HG03045 (cell line): Measurements from ENCODE around the gene CRB2.
"Not testable (repeated sequence)": the region's sequence is repeated elsewhere in the genome, so short reads cannot be mapped to it uniquely, and the experiment has no call there.

Source experiments
- ATAC-seq: cut with Tn5 transposase; IDR thresholded peaks from one replicate; pipeline ENCODE4 v1.9.1; 2021; ENCODE audit warnings: mild to moderate bottlenecking, moderate library complexity; ENCODE audit not compliant: unreplicated experiment

The CRB2 gene

DNA sequence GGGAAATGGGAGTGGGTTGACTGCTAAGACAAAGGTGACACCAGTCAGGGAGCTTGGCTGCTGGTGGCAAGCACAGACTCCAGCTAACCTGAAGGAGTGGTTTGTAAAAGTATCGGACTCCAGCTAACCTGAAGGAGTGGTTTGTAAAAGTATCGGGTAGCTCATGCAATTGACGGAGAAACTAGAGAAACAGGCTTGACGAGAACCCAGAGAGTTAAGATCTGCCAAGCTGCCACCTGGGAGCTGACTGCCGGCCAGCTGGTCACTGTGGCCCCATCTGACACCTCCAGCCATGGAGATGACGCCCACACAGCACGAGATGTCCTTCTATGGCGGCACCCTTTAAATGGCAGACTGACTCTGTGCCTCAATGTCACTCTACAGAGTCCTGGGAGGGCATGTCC, 28.3 kb upstream of the CRB2 start:
- ATAC-seq: no peak

GRCh38 chr9:123329329-123329955, 26.6 kb upstream of the CRB2 start:
- ATAC-seq: no peak

- no peak for ATAC-seq
Measured at GRCh38 chr9:123331346-123332060, 24.5 kb upstream of the CRB2 start.

GRCh38 chr9:123333058-123333669, 22.8 kb upstream of the CRB2 start:
- ATAC-seq: not testable (repeated sequence)

DNA sequence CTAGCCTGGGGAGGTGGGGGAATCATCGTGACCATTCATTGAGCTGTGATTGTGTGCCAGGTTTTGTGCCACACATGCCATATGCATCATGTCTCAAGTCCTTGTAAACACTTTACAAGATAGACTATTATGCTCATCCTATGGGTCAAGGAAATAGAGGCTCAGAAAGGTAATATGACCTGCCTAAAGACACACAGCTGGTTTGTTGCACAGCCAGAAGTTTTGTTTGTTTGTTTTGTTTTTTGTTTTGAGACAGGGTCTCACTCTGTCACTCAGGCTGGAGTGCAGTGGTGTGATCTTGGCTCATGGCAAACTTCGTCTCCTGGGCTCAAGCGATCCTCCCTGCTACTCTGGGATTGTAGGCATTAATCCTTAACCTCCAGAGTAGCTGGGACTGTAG, 21.4 kb upstream of the CRB2 start:
- no peak for ATAC-seq

GRCh38 chr9:123335193-123335985, 20.6 kb upstream of the CRB2 start:
- no peak for ATAC-seq

DNA sequence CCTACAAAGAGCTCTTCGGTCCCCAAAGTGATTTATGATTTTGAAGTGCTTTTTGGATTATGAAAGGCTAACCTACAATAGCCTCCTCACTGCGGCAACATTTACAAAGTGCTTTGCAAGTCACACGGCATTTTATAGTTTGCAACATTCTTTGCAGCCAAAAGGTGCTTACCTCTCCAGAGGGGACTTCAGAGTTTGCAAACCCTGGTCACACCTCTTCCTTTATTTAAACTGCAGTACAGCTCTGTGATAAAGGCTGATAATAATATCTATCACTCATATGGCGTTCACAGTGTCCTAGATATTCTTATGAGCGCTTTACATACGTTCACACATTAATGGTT, 20.0 kb upstream of the CRB2 start:
- no peak for ATAC-seq

GRCh38 chr9:123336449-123336848, 19.5 kb upstream of the CRB2 start:
- ATAC-seq: no peak

GRCh38 chr9:123336959-123337358, 19.0 kb upstream of the CRB2 start:
- ATAC-seq: no peak

GRCh38 chr9:123337971-123338370, 18.0 kb upstream of the CRB2 start:
- ATAC-seq: no peak

- peak; percentile 68 for ATAC-seq
Measured at GRCh38 chr9:123338710-123339665, 17.0 kb upstream of the CRB2 start.

DNA sequence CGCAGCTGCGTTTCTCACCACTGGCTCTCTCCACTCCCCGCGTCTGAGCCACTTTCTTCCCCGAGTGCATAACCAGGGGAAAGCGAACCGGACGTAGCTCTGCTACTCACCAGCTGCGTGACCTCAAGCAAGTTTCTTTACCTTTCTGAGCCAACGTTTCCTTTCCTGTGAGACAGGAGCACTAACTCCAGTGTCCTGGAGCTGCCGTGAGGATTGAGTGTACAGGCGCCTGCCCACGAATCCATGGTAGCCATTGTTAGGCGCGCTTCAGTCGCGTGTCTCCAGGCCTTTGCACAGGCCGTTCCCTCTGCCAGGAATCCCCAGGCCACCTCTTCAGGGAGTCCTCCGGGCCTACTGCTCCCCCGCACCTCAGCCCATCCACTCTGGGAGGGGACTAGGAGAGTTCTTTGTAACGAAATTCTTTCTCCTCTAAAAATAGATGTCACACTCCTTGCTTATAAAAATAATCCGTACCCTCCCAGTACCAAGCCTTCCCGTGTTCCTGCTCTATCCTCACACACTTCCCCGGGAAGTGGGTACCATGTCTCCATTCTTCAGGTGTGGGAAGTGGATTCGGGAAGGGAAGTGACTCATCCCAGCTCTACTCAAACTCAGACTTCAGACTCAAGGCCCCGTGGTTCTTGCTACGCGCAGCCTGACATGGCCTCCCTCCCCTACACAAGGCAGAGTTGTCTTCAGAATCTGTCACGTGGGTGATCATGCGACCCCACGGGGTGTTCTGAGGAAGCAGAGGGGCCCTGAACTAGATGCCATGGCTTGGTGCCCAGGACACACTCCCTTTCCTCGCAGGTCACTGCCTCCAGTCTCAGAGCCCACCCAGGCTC, 16.1 kb upstream of the CRB2 start:
- ATAC-seq: peak; percentile 48

DNA sequence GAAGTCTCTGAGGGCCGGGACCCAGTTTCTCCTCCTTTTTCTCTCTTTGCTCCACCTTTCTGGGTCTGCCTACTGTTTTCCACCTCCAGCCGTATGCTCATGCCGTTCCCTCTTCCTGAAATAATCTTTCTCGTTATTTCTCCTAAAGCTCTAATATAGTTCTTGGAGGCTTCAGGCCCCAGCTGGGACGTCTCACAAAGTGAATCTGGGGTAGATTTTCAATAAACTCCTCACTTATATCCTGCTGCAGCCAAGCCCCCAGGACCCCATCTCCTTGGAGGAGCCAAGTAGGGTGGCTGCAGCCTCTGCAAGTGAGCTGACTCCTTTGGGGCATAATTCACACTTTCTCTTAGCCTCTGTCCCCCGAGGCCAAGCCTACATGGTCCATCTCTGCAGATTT, 14.2 kb upstream of the CRB2 start:
- no peak for ATAC-seq

- no peak for ATAC-seq
Measured at GRCh38 chr9:123342247-123342646, 13.8 kb upstream of the CRB2 start.

- no peak for ATAC-seq
Measured at GRCh38 chr9:123343443-123344191, 12.4 kb upstream of the CRB2 start.

DNA sequence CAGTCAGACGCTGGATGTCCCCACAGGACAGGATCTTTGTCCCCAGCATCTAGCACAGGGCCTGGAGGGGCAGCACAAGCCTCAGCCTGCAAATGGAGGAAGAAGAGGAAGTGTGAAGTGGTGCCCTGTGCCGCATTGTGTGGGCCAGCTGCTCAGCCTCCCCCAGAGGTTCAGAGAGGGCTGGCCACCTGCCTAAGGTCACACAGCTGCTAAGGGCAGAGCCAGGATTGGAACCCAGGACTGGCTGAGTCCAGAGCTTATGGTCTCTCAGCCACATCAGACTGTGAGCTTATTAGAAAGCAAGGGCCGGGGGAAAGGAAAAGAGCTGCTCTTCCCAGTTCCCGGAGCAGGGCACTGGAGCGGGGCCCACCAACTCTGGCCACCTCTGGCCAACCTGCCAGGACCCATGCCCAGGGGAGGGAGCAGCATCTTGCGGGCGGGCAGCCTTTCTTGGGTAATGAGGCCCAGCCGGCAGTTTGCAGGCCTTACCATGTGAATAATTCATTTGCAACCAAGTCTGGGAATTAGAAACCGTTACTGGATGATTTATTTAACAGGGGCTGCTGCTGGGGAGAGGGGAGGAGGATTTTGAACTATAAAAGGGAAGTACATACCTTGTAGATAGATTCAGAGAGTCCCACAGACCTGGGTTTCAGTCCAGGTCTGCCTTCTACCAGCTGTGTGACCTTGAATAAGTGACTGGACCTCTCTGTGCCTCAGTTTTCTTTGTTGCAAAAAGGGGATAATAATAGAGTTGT, 11.6 kb upstream of the CRB2 start:
- no peak for ATAC-seq

DNA sequence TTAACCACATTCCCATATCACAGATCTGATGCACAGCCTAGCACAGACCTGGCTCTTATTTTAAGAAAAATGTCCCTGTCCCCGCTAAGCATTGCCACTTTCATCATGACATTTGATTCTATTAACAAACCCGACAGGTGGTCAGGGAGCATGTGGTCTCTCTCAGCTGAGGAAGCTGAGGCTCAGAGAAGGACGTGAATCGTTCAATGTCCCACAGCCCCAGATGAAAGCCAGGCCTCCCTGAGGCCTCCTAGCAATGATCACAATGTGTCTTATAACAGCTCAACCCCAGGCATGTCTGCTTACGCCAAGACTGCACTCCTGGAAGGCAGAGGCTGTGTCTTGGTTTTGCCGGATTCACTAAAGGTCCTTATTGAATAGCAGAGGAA, 10.4 kb upstream of the CRB2 start:
- no peak for ATAC-seq

- no peak for ATAC-seq
Measured at GRCh38 chr9:123346026-123346425, 10.0 kb upstream of the CRB2 start.
